GM19239 (cell line): ENCODE measurements around the gene CDK19.
"Not testable (repeated sequence)": the region's sequence is repeated elsewhere in the genome, so short reads cannot be mapped to it uniquely, and the experiment has no call there.

Experiments
- DNase-seq: peaks from one replicate; pipeline ENCODE4 v3.0.0; 2011; ENCODE audit warnings: low spot score; ENCODE audit not compliant: insufficient read length
- FAIRE-seq: peaks from 2 replicates; lab custom pipeline; 2011; peaks lifted over from hg19 to GRCh38; lab: Jason Lieb, UNC

The CDK19 gene

DNA sequence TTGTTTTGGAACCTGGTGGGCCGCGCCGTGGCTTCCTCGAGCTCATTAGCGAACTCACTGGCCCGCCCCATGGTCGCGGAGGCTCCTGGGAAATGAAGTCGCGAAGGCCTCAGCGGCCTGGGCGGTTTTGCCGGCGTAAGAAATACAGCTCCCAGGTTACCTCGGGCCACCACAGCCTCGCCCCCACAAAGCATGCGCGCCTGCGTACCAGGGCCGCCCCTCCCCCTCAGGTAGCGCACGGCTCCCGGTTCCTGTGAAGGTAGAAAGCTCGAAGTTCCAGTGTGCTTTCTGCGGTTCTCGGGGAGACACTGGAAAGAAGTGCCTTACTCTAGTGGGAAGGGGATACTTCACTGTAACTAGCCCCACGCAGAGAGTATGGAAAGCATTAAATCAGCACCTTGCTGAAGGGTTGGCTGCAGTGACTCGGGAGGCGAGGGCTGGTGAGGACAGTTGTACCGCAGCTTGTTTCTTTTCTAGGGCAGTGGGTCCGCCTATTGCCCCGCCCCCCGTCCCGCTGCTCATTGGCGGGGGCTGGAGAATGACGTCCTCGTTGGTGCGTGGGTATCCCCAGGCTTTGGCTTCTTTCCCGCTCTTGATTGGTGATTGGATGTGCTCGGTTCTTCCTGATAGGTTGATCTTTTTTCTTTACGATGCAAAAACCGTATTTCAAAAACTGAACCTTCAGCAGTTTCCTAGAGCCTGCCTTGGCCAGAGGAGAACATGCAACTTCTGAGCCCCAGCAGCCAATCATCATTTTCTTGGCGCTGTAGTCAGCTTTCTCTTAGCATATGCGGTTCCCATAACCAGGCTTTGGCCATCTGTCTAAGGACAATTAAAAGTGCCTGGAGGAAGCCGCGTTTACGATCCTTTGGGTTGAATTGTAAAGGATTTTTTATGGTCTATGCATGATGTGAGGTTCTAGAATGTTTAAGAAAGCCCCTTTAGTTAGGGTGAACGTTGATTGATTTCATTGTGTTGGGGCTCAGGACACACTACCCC, at the start of gene CDK19:
Gene CDK19 (minus strand): TSS at position 59 of the 999 bp plus-strand sequence. CDS start 333 bp downstream, outside the sequence.
- peak; percentile 87 for DNase-seq
- FAIRE-seq = peak; percentile 99

DNA sequence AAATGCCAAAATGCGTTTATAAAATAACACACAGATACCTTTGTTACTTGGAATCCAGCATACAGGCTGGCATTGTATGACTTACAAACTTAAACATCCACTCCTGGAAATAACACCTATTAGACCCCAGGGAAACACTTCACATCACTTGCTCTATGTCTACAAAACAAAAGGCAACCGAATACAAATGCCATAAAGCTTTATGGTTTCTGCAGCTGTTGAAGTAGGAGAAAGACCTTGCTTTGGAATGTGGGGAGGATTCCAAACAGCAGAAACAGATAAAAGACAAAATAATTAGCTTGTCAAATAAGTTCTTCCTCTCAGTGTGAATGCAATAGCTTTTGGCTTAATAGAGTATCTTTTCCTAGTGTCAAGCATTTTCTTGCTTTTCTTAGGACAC, 49.6 kb upstream of the CDK19 start:
- DNase-seq = no peak
- FAIRE-seq = no peak

DNA sequence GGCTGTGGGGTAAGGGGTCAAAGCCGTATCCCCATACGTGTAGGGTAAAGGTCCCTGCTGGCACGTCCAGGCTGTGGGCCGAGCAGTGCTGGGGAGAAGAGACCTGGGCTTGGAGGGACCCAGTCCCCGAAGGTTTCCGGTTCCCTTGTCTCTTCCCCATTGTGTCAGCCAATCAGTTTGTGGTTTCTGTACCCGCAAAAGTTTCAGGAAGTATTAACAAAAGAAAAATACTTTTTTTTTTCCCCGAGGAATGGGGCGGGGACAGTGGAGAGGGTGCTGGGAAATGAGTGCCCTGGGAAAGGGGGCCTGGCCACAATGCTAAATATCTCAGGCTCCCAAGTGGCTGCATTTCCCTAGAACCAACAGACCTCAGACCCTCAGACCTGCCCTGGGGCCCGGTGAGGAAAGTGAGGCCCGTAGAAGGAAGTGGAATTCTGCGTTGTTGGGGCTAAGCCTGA, 44.1 kb upstream of the CDK19 start:
- DNase-seq (no peak), FAIRE-seq (peak; percentile 81)

- FAIRE-seq (no peak), DNase-seq (no peak)
Observed at GRCh38 chr6:110858562-110859214, 43.4 kb upstream of the CDK19 start.

DNA sequence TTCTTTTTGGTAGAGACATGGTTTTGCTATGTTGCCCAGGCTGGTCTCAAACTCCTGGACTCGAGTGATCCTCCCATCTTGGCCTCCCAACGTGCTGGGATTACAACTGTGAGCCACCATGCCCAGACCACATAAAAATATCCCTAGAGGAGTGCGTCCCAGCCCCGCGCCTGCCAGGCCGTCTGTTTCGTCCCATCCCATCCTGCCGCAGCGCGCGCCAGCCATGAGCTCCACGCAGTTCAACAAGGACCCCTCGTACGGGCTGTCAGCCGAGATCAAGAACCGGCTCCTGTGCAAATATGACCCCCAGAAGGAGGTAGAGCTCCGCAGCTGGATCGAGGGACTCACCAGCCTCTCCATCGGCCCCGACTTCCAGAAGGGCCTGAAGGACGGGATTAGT, 42.7 kb upstream of the CDK19 start:
- no peak for FAIRE-seq
- DNase-seq = no peak

DNA sequence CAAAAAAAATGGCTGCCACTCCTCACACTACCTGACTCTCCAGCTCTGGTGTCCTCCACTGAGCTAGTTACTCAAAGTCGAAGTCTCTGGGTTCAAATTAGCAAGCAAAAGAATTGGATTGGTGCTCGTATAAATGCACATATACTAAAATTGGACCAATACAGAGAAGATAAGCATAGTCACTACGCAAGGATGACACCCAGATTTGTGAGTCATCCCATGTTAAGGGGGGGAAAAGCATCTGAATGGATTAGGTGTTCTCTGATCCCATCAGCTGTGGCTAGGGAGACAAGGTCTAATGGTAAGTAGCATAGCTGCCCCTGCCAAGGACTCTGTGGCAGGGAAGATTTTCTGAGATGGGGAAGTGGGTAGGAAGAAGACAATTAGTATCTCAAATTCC, 41.0 kb upstream of the CDK19 start:
- no peak for FAIRE-seq

DNA sequence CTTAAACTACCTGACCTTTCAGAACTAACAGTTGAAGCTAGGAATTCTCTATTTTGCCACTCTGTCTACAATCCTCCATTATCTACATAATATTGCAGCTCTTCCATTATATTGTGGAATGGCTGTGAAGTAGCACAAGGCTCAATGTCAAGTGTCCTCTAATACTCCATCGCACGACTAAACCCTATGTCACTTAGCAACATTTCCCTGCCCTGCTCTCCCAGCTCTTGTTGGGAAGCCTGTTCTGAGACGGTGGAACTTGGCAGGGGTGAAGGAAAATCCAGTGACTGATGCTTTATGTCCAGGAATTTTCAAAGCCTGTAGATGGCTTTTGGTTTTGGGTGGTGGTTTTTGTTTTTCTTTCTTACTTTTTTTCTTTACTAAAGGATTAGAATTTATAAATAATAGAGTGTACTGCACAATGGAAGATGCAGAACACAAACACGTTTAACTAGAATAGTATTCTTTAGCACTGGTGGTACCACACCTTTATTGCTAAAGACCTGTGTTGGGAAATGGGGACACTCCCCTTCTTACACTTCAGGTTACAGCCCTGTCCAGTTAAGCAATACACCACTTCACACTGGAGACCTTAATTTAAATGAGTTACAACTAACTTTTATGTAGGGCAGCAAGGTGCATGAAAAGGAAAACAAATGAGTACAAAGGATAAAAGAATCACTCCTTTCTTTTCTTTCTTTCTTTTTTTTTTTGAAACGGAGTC, 38.6 kb upstream of the CDK19 start:
- no peak for FAIRE-seq
- DNase-seq = no peak

More for the DNA sequence above, 41.0 kb upstream of the CDK19 start:
- DNase-seq = no peak

DNA sequence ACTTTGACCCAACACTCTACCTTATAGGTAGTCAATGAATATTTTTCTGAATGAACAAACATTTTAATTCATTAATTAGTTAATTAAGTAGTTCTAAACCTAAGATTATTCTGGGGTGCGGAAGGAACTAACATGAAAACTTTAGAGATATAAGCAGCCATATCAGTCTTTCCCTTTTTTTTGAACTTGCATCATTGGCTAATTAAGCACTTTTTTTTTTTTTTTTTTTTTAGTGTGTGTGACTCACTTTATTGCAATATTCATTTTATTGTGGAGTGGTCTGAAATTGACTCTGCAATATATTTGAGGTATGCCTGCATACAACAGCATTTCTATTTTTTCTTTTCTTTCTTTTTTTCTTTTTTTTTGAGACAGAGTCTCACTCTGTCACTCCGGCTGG, 37.5 kb upstream of the CDK19 start:
- DNase-seq = no peak

GRCh38 chr6:110849781-110850180, 34.5 kb upstream of the CDK19 start:
- no peak for FAIRE-seq
- DNase-seq = no peak

More for the DNA sequence above, 37.5 kb upstream of the CDK19 start:
- FAIRE-seq = no peak

DNA sequence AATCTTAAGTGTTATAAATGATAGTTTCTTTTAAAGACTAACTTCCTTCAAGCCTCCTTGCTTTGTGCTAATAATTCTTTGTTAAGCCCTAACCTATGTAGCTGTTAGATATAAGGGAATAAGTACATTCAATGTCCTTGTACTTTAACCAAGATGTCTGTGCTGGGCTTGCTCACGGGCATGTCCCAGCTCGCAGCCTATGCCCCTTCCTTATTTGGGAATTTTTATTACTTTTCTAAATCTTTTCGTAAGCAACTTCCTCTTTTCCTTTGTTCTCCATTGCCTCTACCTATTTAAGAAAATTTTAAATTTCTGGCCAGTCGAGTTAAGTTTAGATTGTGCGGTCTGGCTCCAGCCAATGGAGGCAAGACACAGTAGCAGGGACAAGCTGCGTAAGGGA, 26.0 kb upstream of the CDK19 start:
- no peak for DNase-seq
- FAIRE-seq = no peak

DNA sequence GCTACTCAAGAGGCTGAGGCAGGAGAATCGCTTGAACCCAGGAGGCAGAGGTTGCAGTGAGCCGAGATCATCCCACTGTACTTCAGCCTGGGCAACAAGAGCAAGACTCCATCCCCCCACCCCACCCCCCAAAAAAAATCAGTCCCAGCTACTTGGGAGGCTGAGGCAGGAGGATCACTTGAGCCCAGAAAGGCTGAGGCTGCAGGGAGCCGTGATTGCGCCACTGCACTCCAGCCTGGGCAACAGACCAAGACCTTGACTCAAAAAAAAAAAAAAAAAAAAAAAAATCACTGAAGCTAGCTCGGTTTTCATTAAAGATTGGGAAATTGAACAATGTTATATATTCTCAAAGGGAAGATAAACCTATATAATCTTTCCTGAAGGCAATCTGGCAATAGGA, 20.5 kb upstream of the CDK19 start:
- not testable (repeated sequence) for FAIRE-seq, DNase-seq

DNA sequence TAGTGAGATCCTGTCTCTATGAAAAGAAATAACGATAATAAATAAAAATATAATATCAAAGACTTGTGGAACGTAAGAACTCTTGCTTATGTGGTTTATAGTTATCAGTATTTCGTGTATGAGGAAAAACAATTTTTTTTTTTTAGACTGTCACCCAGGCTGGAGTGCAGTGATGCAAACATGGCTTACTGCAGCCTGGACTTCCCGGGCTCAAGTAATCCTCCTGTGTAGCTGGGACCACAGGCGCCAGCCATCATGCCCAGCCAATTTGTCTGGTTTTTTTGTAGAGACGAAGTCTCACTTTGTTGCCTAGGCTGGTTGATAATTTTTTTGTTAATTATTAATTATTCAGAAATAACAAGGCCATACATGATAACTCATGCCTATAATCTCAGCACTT, 18.6 kb upstream of the CDK19 start:
- FAIRE-seq (no peak), DNase-seq (no peak)

GRCh38 chr6:110831405-110831804, 16.1 kb upstream of the CDK19 start:
- DNase-seq (no peak), FAIRE-seq (no peak)

- DNase-seq (no peak), FAIRE-seq (no peak)
Observed at GRCh38 chr6:110828396-110828795, 13.1 kb upstream of the CDK19 start.

DNA sequence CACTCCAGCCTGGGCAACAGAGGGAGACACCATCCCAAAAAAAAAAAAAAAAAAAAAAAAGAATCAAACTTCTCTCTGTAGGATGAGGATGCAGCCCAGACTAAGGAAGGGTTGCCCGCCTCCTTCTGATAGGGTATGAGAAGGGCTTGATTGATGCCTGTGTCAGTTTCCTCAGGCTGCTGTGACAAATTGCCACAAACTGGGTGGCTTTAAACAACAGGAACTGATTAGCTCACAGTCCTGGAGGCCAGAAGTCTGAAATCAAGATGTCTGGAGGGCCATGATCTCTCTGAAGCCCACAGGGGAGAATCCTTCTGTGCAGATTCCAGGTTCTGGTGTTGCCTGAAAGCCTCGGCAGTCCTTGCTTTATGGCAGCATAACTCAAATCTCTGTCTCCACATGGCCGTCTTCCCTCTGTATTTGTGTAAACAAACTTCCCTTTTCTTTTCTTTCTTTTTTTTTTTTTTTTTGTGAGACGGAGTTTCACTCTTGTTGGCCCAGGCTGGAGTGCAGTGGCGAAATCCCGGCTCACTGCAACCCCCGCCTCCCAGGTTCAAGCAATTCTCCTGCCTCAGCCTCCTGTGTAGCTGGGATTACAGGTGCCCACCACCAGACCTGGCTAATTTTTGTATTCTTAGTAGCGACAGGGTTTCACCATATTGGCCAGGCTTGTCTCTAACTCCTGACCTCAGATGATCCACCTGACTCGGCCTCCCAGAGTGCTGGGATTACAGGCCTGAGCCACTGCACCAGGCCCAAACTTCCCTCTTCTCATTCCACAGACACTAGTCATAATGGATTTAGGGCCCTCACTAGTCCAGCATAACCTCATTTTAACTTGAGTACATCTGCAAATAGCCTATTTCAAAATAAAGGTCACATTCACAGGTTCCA, 11.2 kb upstream of the CDK19 start:
- no peak for FAIRE-seq

GRCh38 chr6:110823146-110823545, 7.9 kb upstream of the CDK19 start:
- FAIRE-seq (no peak), DNase-seq (no peak)

More for the DNA sequence above, 11.2 kb upstream of the CDK19 start:
- no peak for DNase-seq

DNA sequence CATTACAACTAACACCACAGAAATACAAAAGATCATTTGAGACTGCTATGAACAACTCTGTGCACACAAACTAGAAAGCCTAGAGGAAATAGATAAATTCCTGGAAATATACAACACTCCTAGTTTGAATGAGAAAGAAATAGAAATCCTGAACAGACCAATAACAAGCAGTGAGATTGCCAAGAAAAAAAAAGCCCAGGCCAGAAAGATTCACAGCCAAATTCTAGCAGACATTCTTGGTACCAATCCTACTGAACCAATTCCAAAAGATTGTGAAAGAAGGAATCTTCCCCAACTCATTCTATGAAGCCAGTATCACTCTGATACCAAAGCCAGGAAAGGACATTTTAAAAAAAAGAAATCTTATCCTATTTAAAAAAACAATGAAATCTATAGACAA, 7.0 kb upstream of the CDK19 start:
- DNase-seq = no peak
- no peak for FAIRE-seq

GRCh38 chr6:110816677-110817076, 1.4 kb upstream of the CDK19 start:
- FAIRE-seq (peak; percentile 8), DNase-seq (no peak)

DNA sequence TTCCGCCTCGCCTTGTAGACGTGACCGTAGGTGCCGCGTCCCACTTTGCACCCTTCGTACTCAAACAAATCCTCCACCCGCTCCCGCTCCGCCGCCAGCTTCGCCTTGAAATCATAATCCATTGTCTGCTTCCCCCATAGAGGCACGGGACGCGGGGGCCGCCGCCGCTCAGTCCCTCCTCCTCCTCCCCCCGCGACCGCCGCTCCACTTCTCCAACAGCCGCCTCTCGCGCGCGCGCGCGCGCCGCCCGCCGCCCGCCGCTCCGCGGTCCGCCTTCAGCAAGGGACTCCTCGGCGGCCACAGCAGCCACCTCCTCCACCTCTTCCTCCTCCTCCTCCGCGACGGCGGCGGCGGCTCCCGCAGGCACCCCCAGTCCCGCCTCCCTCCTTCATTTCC, 256 bp downstream of the CDK19 start:
- FAIRE-seq = no peak
- DNase-seq = peak; percentile 9
